Gastrocnemius medialis (tissue), 4 donors: ENCODE measurements around the gene DNAJB12. TPM values are rescaled to one million over a fixed set of nuclear protein-coding genes. Genes with fewer than 3 reads are reported as not detected.

Experiments used
- ATAC-seq, 2 donors: fragments of 150-250 bp; one replicate each; pipeline ENCODE4 v1.9.1; 2016
- DNase-seq, 2 donors: peaks; one replicate each; pipeline ENCODE4 v3.0.0-alpha.2; 2019
- H3K27ac ChIP-seq, 4 donors: fragments of 200-600 bp; sonication (generic); 1 replicate in 1 of 4; 2 replicates in 3 of 4; pipeline ENCODE4 v1.5.1; 2016 to 2018; ENCODE audit warnings: mild to moderate bottlenecking in 2 of 4, moderate library complexity in 1 of 4
- H3K27me3 ChIP-seq, 3 donors: fragments of 200-600 bp; sonication (generic) in 2 of 3; 1 replicate in 1 of 3; 2 replicates in 2 of 3; pipeline versions ENCODE4 v1.5.1 to v1.6.0; 2016 to 2019; ENCODE audit warnings: mild to moderate bottlenecking in 1 of 3, moderate library complexity in 1 of 3
- H3K36me3 ChIP-seq, 2 donors: fragments of 200-600 bp; sonication (generic) in 1 of 2; one replicate each; pipeline ENCODE4 v1.5.1; 2017 to 2018
- H3K4me1 ChIP-seq, 2 donors: fragments of 200-600 bp; sonication (generic) in 1 of 2; one replicate each; pipeline ENCODE4 v1.5.1; 2016 to 2017; ENCODE audit warnings: mild to moderate bottlenecking in 2 of 2
- H3K4me3 ChIP-seq, 4 donors: fragments of 200-600 bp; sonication (generic) in 3 of 4; 1 replicate in 1 of 4; 2 replicates in 3 of 4; pipeline ENCODE4 v1.5.1; 2016 to 2019; ENCODE audit warnings: mild to moderate bottlenecking in 2 of 4
- H3K9me3 ChIP-seq, 3 donors: fragments of 200-600 bp; sonication (generic) in 2 of 3; 1 replicate in 1 of 3; 2 replicates in 2 of 3; pipeline ENCODE4 v1.5.1; 2016 to 2019
- POLR2A ChIP-seq, 2 donors: fragments of 450-650 bp; IDR thresholded peaks; one replicate each; pipeline ENCODE4 v1.6.1; 2017; ENCODE audit warnings: antibody characterized with exemption in 2 of 2, mild to moderate bottlenecking in 2 of 2, moderate library complexity in 2 of 2
- in situ Hi-C, 4 donors: fragments of 200-750 bp; cut with MboI; loops; one replicate each; pipeline versions ENCODE4 v1.15.0 to v1.8.0; 2017; ENCODE audit warnings: low sequenced_read_pairs in 4 of 4
- intact Hi-C: fragments of 100-400 bp; cut with DNase I; formaldehyde crosslinking; loops from one replicate; pipeline ENCODE4 v1.15.1; 2023; ENCODE audit warnings: low total_unique reads
- total RNA-seq, 4 donors: library from RNA; depleted of rRNA; stranded (reverse); fragments of >200 nt; gene quantifications; one replicate each; pipeline versions ENCODE4 v1.1.0 to v1.2.3, GENCODE V29; 2016
- TF ChIP-seq, protein P1 (sequence below), 5 experiments: fragments of 450-650 bp in 3 of 5; fragments of 200-600 bp in 2 of 5; sonication (generic) in 2 of 5; IDR thresholded peaks in 4 of 5; conservative IDR thresholded peaks in 1 of 5; 1 replicate in 4 of 5; 2 replicates in 1 of 5; pipeline ENCODE4 v1.5.1; 2016 to 2019; ENCODE audit warnings: antibody characterized with exemption in 5 of 5, mild to moderate bottlenecking in 3 of 5, moderate library complexity in 3 of 5

Gene DNAJB12
- total RNA-seq, 4 donors from 2014 or later = 35.8 to 49.7 (median 39.0) TPM

DNA sequence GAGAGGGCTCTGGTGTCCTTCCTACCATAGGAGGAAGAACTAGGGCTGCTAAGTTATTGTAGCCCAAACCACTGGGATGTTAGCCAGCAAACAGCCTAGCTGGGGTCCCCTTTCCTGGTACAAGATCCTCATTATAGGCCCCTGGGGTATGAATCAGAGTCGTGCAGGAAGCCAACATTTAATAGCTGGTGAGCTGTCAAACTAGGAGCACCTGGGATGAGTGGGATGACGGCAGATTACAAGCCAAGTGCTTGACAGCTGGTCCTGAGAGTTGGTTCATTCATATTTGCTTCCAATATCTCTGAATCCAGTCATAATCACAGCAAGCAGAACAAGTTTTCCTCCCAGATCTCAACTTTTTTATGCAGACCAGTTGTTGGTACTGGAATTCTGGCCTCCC is 25.1 kb upstream of the DNAJB12 start:
- in situ Hi-C loops (no loop called here), intact Hi-C loops (no loop called here)
- no peak overlapping the region for H3K27ac ChIP-seq
- H3K9me3 ChIP-seq = no peaks in the 10 kb centered on the region
- ATAC-seq (no peak), DNase-seq (no peak)
- no peaks in the 10 kb centered on the region for H3K4me1 ChIP-seq
- H3K27me3 ChIP-seq = no peaks in the 10 kb centered on the region
- peaks cover 0 to 7% of the 10 kb centered on the region in 2 donors for H3K36me3 ChIP-seq
- H3K4me3 ChIP-seq = no peak overlapping the region
- TF ChIP-seq, protein P1, sequence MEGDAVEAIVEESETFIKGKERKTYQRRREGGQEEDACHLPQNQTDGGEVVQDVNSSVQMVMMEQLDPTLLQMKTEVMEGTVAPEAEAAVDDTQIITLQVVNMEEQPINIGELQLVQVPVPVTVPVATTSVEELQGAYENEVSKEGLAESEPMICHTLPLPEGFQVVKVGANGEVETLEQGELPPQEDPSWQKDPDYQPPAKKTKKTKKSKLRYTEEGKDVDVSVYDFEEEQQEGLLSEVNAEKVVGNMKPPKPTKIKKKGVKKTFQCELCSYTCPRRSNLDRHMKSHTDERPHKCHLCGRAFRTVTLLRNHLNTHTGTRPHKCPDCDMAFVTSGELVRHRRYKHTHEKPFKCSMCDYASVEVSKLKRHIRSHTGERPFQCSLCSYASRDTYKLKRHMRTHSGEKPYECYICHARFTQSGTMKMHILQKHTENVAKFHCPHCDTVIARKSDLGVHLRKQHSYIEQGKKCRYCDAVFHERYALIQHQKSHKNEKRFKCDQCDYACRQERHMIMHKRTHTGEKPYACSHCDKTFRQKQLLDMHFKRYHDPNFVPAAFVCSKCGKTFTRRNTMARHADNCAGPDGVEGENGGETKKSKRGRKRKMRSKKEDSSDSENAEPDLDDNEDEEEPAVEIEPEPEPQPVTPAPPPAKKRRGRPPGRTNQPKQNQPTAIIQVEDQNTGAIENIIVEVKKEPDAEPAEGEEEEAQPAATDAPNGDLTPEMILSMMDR (IDR thresholded peaks at IDR 0.05 in 4 of 5, conservative IDR thresholded peaks at IDR 0.05 in 1 of 5) = no peak
- TF ChIP-seq POLR2A (IDR thresholded peaks at IDR 0.05) = no peak

DNA sequence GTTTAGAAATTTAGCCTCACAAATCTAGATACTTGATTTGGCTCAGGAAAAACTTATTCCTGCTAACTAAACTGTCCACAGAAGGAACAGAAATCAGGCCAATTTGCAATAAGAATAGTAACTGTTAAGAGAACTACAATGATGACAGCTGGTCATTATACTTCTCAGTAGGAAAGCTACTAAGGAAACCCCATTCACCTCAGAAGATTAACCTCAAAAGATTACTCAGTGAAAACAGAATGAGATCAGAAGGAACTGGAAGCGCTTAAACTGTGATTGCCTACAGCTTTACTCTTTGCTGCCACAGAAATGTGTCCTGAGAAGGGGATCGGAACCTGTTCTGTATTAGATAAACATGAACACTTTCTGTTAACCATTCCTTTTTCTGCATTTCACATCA is 24.3 kb upstream of the DNAJB12 start:
- Histone ChIP-seq H3K9me3 (no peaks in the 10 kb centered on the region), H3K27me3 (no peaks in the 10 kb centered on the region), H3K4me3 (no peak overlapping the region), H3K36me3 (peaks cover 0 to 11% of the 10 kb centered on the region in 2 donors), H3K4me1 (no peaks in the 10 kb centered on the region), H3K27ac (no peak overlapping the region)
- in situ Hi-C loops = no loop called here
- intact Hi-C loops = no loop called here
- ATAC-seq (no peak), DNase-seq (no peak)
- TF ChIP-seq, protein P1 (IDR thresholded peaks at IDR 0.05 in 4 of 5, conservative IDR thresholded peaks at IDR 0.05 in 1 of 5) = no peak
- no peak for TF ChIP-seq POLR2A (IDR thresholded peaks at IDR 0.05)

DNA sequence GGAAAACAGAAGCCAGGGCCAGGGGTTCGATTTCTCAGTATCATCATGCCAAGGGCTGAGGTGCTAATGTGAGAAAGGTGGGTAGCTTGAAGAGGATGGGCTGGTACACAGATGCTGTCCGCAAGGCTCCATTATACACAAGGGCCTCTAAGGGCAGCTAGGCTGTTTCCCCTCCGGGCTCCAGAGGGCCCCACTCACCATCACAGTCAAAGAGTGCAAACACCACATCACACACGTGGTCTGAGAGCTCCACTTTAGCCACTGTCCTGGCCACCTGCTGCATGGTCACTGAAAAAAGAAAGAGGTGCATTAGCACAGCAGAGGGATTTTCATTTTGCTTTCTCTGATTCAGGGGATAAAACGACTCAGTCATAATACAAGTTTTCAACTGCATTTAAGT is 20.9 kb upstream of the DNAJB12 start:
- Histone ChIP-seq H3K27me3 (no peaks in the 10 kb centered on the region), H3K36me3 (peaks cover 0 to 15% of the 10 kb centered on the region in 2 donors), H3K4me1 (no peaks in the 10 kb centered on the region), H3K27ac (no peak overlapping the region), H3K4me3 (no peak overlapping the region), H3K9me3 (no peaks in the 10 kb centered on the region)
- in situ Hi-C loops = no loop called here
- TF ChIP-seq, protein P1 (IDR thresholded peaks at IDR 0.05 in 4 of 5, conservative IDR thresholded peaks at IDR 0.05 in 1 of 5) = no peak
- no peak for TF ChIP-seq POLR2A (IDR thresholded peaks at IDR 0.05)
- intact Hi-C loops = no loop called here
- DNase-seq (no peak), ATAC-seq (no peak)

DNA sequence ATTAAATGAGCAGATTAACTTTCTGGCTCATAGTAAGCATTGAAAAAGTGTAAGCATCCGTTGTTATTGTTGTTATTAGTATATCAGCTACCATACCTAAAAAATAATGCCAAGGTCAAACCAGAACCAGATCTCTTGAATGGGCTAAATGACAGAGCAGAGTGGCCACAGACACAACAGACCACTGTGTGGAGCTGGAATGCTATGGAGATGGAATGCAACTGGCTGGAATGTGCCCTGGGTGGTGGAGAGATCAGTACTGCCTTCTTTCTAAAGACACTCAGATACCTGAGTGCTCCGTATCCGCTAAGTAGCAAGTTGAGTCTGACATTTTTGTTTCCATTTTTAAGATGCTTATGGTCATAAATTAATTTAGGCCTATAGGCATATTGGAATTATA is 20.5 kb upstream of the DNAJB12 start:
- Histone ChIP-seq H3K27me3 (no peaks in the 10 kb centered on the region), H3K4me1 (no peaks in the 10 kb centered on the region), H3K9me3 (no peaks in the 10 kb centered on the region), H3K4me3 (no peak overlapping the region), H3K36me3 (peaks cover 0 to 15% of the 10 kb centered on the region in 2 donors), H3K27ac (no peak overlapping the region)
- in situ Hi-C loops (no loop called here), intact Hi-C loops (no loop called here)
- no peak for TF ChIP-seq POLR2A (IDR thresholded peaks at IDR 0.05)
- TF ChIP-seq, protein P1 (IDR thresholded peaks at IDR 0.05 in 4 of 5, conservative IDR thresholded peaks at IDR 0.05 in 1 of 5) = no peak
- no peak for DNase-seq
- no peak for ATAC-seq

DNA sequence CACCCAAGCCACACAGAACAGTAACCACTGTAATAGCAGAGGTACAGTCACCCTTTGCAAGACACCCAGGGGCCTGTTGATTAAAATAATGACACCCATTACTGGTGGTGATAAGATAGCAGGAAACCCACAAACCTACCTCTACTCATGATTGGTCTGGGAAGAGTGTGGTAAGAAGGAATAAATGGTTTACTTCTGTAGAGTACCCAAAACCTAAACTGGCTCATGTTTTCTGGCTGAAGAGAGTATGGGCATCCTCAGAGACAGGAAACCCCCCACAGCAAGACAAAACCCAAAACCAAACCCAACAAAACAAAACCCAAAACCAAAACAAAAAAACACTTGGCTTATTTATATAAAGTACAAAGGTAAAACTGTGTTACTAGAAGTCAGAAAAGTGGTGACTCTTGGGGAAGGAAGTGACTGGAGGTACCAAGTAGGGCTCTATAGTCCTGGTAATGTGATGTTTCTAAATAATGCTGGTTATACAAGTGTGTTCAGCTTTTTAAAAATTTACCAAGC is 15.5 kb upstream of the DNAJB12 start:
- in situ Hi-C loops = loop anchor here (25.0 kb wide), 3 partner anchors 317 to 792 kb away; partner anchors contain the start of genes ECD (in 4 of the 4), FAM149B1 (in 4 of the 4) and MCU (in 3 of the 4)
- no peak overlapping the region for H3K4me3 ChIP-seq
- H3K4me1 ChIP-seq = no peaks in the 10 kb centered on the region
- ATAC-seq = no peak
- no peaks in the 10 kb centered on the region for H3K9me3 ChIP-seq
- peaks cover 0 to 41% of the 10 kb centered on the region in 2 donors for H3K36me3 ChIP-seq
- DNase-seq = no peak
- TF ChIP-seq POLR2A (IDR thresholded peaks at IDR 0.05) = no peak
- TF ChIP-seq, protein P1 (IDR thresholded peaks at IDR 0.05 in 4 of 5, conservative IDR thresholded peaks at IDR 0.05 in 1 of 5) = no peak
- no peak overlapping the region for H3K27ac ChIP-seq
- H3K27me3 ChIP-seq = no peaks in the 10 kb centered on the region
- intact Hi-C loops = no loop called here
